Activated naive CD8-positive, alpha-beta T cell treated with anti-CD3 and anti-CD28 coated beads for 36 hours (primary cell): ENCODE results near the gene ATP5ME. TPM values are rescaled to one million over a fixed set of nuclear protein-coding genes. Genes with fewer than 3 reads are reported as not detected.

Experiments
- DNase-seq: peaks from one replicate; pipeline ENCODE4 v3.0.0; 2021
- H3K27ac Mint-ChIP-seq: one replicate; pipeline ENCODE4 v1.8.0; 2022; ENCODE audit warnings: mild to moderate bottlenecking, moderate library complexity, mixed read lengths
- H3K27me3 Mint-ChIP-seq: one replicate; pipeline ENCODE4 v1.8.0; 2022; ENCODE audit warnings: mild to moderate bottlenecking, mixed read lengths
- H3K36me3 Mint-ChIP-seq: one replicate; pipeline ENCODE4 v1.8.0; 2021; ENCODE audit warnings: mild to moderate bottlenecking, mixed read lengths
- H3K4me1 Mint-ChIP-seq: one replicate; pipeline ENCODE4 v1.8.0; 2021; ENCODE audit warnings: mixed read lengths
- H3K4me3 Mint-ChIP-seq: one replicate; pipeline ENCODE4 v1.8.0; 2022; ENCODE audit warnings: mild to moderate bottlenecking, moderate library complexity, mixed read lengths
- H3K9me3 Mint-ChIP-seq: one replicate; pipeline ENCODE4 v1.8.0; 2022; ENCODE audit warnings: mixed read lengths
- total RNA-seq, 2 experiments: library from RNA; stranded (reverse); gene quantifications; one replicate each; pipeline ENCODE4 v1.2.3, GENCODE V29; 2021

ATP5ME gene
- total RNA-seq, 2 experiments from 2014 or later, result 284 to 287 TPM

DNA sequence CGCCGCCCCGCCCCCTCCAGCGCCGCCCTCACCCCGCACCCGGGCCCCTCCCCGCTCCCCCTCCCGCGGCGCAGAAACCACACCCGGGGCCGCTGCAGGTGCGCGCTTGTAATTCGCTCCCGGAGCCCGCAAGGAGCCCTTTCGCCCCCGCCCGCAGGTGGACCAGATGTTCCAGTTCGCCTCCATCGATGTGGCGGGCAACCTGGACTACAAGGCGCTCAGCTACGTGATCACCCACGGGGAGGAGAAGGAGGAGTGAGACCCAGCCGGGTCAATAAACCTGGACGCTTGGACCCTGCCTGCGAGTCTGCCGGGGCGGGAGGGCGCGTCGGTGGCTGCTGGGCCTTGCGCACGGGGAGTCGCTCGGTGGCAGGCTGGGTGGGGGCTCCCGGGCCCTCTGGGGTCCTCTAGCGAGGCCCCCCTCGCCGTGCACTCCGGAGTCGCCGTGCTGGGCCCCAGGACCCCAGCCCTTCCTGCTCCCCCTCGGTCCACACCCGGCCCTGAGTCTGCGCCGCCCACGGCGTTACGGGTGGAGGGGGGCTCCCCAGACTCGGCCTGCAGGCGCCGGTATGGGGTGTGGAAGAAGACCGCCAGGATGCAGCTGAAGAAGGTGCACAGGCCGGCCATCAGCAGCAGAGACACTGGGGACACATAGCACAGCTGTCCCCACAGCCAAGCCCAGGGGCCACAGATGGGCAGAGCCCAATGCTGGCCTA, 7.8 kb upstream of the ATP5ME start:
- Mint-ChIP-seq H3K9me3 (no peaks in the 10 kb centered on the region), H3K36me3 (no peaks in the 10 kb centered on the region), H3K27me3 (peaks cover 3% of the 10 kb centered on the region), H3K27ac (no peak overlapping the region), H3K4me3 (peak overlapping the region; percentile 48), H3K4me1 (no peaks in the 10 kb centered on the region)
- peak; percentile 62 for DNase-seq

DNA sequence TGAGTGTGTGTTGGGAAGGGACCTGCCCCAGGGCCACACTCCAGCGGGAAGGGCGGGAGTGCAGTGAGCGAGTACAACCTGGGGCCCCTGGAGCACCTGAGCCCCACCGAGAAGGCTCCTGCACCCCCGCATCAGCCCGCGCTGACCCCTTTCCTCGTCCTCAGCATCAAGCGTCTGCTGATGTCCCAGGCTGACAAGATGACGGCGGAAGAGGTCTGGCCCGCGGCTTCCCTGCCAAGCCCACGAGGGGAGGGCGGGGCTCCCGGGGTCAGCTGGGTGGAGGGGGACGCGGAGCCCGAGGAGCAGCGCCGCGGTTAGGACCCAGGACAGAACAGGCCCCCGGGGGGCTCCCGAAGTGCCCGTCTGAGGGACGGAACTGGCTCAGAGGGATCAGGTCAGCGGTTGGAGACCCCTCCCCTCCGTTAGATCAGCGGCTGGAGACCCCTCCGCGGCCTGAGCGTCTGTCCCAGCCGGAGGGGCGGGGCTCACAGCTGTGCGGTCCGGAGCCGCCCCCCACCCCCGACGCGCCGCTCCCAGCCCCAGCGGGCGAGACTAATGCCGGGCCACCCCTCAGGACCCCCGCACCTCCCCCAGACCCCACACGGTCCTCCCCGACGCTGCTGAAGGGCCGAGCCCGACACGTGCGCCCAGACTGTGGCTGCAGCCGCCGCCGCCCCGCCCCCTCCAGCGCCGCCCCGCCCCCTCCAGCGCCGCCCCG, 7.0 kb upstream of the ATP5ME start:
- H3K27me3 Mint-ChIP-seq, result peaks cover 3% of the 10 kb centered on the region
- H3K4me3 Mint-ChIP-seq, result peak overlapping the region; percentile 65
- H3K27ac Mint-ChIP-seq, result peak overlapping the region; percentile 65
- peaks cover 2% of the 10 kb centered on the region for H3K4me1 Mint-ChIP-seq
- peak; percentile 79 for DNase-seq
- H3K9me3 Mint-ChIP-seq, result no peaks in the 10 kb centered on the region
- H3K36me3 Mint-ChIP-seq, result peaks cover under 1% of the 10 kb centered on the region

DNA sequence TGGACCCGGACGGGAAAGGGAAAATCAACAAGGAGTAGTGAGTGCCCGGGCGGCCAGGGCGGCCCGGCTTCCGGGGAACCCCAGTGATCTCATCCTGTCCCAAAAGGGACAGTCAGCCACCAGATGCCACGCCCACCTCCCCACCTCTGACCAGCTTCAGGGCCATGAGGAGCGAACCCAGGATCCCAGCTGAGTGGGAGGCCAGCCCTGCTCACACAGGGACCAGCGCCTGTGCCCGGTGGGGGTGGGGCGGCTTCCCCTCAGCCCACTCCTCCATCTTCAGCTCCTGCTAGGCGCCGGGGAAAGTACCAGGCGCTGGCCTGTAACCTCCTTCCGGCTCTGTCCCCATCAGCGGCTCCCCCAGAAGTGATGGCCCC, 6.5 kb upstream of the ATP5ME start:
- H3K27me3 Mint-ChIP-seq, result peaks cover 3% of the 10 kb centered on the region
- peaks cover 4% of the 10 kb centered on the region for H3K36me3 Mint-ChIP-seq
- no peaks in the 10 kb centered on the region for H3K9me3 Mint-ChIP-seq
- peak overlapping the region; percentile 65 for H3K27ac Mint-ChIP-seq
- no peak for DNase-seq
- peak overlapping the region; percentile 65 for H3K4me3 Mint-ChIP-seq
- H3K4me1 Mint-ChIP-seq, result peaks cover 6% of the 10 kb centered on the region

DNA sequence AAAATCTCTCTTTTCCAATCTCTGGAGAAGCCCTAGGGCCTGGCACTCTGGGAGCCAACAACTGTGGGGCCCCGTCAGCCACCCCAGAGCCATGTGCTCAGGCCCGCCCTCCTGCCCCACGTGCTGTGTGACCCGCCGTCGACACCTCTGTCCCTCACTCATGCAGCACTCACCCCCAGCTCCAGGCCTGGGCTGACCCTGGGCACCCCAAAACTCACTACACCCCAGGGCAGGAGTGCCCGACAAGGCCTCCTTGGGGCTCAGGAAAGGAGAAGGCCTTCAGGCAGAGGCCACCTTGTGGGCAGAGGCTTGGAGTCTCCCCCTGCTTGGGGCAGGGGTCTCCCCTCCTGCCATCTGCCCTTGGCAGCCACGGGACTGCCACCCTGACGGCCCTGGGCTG, 6.0 kb upstream of the ATP5ME start:
- no peak for DNase-seq
- Mint-ChIP-seq H3K9me3 (no peaks in the 10 kb centered on the region), H3K4me3 (peak overlapping the region; percentile 65), H3K36me3 (peaks cover 4% of the 10 kb centered on the region), H3K4me1 (peaks cover 9% of the 10 kb centered on the region), H3K27me3 (peaks cover 3% of the 10 kb centered on the region), H3K27ac (no peak overlapping the region)

DNA sequence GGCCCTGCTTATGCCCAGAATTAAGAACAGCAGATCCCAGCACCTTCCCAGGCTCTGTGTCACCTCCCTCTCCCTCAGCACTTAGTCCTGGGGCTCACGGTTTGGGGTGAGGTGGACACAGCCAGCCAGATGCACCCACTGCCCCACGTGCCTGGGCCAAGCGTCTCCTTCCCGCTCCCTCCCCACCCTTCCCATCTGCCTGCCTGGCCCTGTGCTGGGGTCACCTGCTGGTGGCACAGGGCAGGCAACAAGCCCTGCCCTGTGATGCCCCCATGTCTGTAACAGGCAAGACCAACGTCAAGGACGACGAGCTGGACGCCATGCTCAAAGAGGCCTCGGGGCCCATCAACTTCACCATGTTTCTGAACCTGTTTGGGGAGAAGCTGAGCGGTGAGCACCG, 5.6 kb upstream of the ATP5ME start:
- no peak overlapping the region for H3K27ac Mint-ChIP-seq
- peaks cover 4% of the 10 kb centered on the region for H3K36me3 Mint-ChIP-seq
- peaks cover 3% of the 10 kb centered on the region for H3K27me3 Mint-ChIP-seq
- no peaks in the 10 kb centered on the region for H3K9me3 Mint-ChIP-seq
- H3K4me3 Mint-ChIP-seq, result no peak overlapping the region
- peaks cover 9% of the 10 kb centered on the region for H3K4me1 Mint-ChIP-seq
- DNase-seq, result no peak

DNA sequence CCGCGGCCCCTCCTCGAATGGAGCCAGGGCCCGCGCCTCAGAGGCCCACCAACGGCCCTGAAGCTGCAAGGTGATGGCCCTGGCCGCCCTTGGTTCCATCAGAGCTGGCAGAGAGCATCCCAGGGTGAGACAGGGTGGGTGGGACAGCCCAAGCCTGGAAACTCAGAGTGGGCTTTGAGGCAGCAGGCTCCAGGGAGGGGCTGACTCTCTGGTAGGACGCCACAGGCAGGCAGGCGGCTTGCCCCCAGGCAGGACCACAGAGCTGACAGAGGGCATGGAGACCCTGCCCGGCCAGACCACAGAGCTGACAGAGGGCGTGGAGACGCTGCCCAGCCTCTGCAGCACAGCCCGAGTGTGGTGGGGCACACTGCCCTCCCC, 5.0 kb upstream of the ATP5ME start:
- no peak overlapping the region for H3K27ac Mint-ChIP-seq
- no peaks in the 10 kb centered on the region for H3K9me3 Mint-ChIP-seq
- no peaks in the 10 kb centered on the region for H3K27me3 Mint-ChIP-seq
- no peak for DNase-seq
- no peak overlapping the region for H3K4me3 Mint-ChIP-seq
- H3K4me1 Mint-ChIP-seq, result peaks cover 9% of the 10 kb centered on the region
- peaks cover 4% of the 10 kb centered on the region for H3K36me3 Mint-ChIP-seq

DNA sequence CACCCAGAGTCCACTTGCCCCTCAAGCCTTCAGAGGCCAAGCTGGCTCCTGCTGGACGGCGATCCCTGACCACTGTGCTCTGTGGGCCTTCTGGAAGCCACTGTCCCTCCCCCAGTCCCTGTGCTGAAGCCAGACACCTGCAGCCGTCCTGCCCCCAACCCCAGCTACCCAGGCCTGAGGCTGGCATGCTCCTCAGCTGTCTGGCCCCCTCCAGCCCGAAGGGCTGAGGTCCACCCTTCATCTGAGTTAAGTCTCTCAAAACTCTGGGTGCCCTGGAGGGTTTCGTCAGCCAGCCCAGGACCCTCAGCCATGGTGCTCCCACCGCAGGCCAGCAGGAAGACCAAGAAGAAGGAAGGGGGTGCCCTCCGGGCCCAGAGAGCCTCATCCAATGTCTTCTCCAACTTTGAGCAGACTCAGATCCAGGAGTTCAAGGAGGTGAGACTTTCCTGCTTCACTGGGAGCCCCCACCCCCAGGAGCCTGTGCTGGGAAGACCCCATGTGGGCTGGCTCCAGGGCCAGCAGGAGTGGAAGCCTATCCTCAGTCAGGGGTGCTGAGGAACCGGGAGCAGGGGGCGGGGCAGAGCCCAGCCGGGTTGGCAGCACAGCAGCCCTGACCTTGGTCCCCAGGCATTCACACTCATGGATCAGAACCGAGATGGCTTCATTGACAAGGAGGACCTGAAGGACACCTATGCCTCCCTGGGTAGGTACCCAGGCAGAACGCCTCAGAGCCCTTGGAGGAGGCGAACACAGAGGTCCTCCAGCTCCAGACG, 4.4 kb upstream of the ATP5ME start:
- no peaks in the 10 kb centered on the region for H3K27me3 Mint-ChIP-seq
- no peaks in the 10 kb centered on the region for H3K9me3 Mint-ChIP-seq
- no peak overlapping the region for H3K4me3 Mint-ChIP-seq
- no peak for DNase-seq
- peaks cover 4% of the 10 kb centered on the region for H3K36me3 Mint-ChIP-seq
- H3K27ac Mint-ChIP-seq, result no peak overlapping the region
- H3K4me1 Mint-ChIP-seq, result peaks cover 9% of the 10 kb centered on the region

DNA sequence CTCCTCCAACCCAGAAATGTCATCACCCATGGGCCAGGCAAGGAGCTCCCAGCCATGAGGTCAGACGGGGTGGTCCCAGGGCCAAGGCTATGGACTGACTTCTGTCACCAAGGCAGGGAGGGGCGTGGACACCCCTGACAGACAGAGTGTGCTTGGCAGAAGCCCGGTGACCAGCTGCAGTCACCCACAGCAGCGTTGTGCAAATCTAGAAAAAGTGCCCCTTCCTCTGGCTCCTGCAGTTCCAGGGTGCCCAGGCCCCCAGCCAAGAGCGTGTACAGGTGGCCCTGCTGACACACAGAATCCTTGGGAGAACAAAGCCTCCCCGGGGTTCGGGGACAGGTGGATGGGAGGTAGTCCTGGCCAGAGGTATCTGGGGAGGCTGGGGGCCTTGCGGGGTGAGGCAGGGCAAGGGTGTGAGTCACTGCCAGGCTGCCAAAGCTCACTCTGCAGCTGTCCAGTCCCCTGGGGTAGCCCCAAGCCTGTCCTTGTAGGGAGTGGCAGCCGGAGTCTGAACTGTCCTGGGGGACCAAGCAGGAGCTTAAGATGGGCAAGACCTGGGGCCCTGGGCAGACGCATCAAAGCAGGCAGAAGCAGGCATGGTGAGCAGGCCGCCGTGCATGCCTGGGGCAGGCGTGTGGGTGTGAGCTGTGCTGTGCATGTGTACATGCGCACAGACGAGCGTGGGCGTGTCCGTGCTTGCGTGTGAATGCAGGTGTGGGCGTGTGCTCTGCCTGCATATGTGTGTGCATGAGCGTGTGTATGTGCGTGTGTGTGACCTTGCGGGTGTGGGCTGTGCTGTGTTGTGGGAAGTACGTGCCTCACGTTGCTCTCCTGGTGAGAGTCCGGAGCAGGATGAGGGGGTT, 3.6 kb upstream of the ATP5ME start:
- H3K9me3 Mint-ChIP-seq, result no peaks in the 10 kb centered on the region
- no peaks in the 10 kb centered on the region for H3K27me3 Mint-ChIP-seq
- peaks cover 13% of the 10 kb centered on the region for H3K36me3 Mint-ChIP-seq
- no peak overlapping the region for H3K4me3 Mint-ChIP-seq
- H3K27ac Mint-ChIP-seq, result peak overlapping the region; percentile 48
- H3K4me1 Mint-ChIP-seq, result peaks cover 15% of the 10 kb centered on the region
- no peak for DNase-seq

DNA sequence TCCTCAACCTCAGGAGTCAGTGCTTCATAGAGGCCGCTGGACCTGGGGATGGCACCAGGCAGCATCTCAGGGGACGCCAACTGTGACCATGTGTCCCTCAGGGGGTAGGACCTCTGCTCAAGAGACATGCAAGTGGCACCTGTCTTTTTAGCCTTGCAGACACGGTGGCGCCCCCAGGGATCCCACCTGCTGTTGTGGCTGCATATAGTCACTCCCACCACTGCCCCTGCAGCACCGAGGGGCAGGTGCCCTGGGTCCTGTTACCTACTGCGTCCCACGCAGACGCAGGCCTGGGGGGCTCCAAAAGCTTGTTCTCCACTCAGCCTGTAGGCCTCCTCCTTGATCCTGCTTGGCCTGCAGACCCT, 2.8 kb upstream of the ATP5ME start:
- Mint-ChIP-seq H3K27me3 (no peaks in the 10 kb centered on the region), H3K9me3 (no peaks in the 10 kb centered on the region), H3K27ac (no peak overlapping the region), H3K4me1 (peaks cover 16% of the 10 kb centered on the region), H3K4me3 (no peak overlapping the region), H3K36me3 (peaks cover 17% of the 10 kb centered on the region)
- DNase-seq, result no peak

DNA sequence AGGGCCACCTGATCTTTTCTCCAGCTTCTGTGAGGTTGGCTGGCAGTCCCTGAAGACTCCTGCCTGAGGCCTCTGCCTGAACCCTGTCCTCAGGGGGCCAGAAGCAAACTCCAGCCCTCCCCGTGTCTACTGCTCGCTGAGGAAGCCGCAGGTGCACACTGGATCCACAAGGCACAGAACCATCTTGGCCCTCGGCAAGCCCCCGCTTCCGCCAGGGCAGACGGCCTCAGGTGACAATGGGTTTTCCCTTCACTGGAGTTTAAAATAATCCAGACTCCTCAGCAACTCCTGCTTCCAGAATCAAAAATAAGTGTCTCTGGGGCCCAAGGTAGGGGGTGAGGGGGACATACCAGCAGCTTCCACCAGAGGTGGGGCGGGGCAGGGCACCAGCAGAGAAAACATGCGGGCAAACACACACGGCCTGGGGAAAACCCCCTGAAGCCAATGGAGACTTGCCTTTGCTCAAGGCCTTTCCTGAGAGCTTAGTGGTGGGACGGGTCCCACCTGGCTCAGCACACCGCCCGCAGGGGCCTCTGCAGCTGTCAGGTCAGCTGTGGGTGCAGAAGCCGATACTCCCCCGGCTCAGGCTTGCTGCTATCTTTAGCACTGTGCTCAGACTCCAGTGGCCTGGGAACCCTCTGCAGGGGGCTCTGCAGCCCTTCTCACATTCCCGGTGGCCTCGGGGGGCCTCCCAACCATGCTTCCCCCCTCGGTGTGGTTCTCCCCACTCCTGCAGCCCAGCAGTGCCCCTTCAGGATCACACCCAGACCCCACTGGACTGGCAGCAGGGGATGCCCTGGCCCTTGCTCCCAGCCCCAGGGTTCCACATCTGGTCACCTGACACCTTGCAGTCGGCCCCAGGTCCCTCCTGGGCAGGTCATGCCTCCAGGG, 2.1 kb upstream of the ATP5ME start:
- peaks cover 17% of the 10 kb centered on the region for H3K36me3 Mint-ChIP-seq
- H3K9me3 Mint-ChIP-seq, result no peaks in the 10 kb centered on the region
- H3K27me3 Mint-ChIP-seq, result no peaks in the 10 kb centered on the region
- peak overlapping the region; percentile 85 for H3K4me3 Mint-ChIP-seq
- peak overlapping the region; percentile 56 for H3K27ac Mint-ChIP-seq
- DNase-seq, result no peak
- peaks cover 16% of the 10 kb centered on the region for H3K4me1 Mint-ChIP-seq

DNA sequence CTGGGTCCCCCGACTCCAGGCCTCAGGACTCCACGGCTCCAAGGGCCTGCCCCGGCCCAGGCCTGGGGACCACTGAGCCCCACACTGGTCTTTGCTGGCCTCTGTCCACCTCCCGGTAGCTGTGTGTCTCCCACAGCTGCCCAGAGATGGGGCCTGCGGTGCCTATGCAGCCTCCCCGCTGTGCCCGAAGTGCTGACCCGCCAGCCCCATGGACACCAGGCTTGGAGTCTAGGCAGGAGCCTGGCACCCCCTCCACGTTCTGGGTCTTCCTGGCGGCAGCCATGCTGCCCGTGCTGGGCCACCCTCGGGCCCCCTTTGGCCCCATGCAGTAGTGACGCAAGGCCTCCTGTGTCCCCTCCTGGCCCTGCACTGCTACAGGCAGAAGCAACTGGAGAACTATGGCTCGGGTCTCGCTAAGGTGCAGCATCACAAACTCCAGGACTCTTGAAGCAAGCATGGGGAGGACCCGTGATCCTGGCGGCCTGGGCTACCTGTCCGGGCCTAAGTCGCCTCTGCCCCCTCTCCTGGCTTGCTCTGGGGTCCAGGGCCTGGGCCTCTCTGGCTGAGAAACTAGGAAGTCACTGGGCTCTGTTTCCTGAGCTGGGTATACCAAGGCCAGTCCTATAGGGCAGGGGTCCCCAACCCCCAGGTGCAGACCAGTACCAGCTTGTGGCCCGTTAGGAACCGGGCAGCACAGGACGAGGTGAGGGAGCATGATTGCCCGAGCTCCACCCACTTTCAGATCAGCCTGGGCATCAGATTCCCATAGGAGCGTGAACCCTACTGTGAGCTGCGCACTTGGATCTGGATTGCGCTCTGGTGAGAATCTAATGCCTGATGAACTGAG, 1.2 kb upstream of the ATP5ME start:
- H3K36me3 Mint-ChIP-seq, result peaks cover 22% of the 10 kb centered on the region
- H3K9me3 Mint-ChIP-seq, result no peaks in the 10 kb centered on the region
- H3K4me1 Mint-ChIP-seq, result peaks cover 16% of the 10 kb centered on the region
- no peaks in the 10 kb centered on the region for H3K27me3 Mint-ChIP-seq
- H3K4me3 Mint-ChIP-seq, result peak overlapping the region; percentile 85
- peak; percentile 40 for DNase-seq
- H3K27ac Mint-ChIP-seq, result peak overlapping the region; percentile 83

DNA sequence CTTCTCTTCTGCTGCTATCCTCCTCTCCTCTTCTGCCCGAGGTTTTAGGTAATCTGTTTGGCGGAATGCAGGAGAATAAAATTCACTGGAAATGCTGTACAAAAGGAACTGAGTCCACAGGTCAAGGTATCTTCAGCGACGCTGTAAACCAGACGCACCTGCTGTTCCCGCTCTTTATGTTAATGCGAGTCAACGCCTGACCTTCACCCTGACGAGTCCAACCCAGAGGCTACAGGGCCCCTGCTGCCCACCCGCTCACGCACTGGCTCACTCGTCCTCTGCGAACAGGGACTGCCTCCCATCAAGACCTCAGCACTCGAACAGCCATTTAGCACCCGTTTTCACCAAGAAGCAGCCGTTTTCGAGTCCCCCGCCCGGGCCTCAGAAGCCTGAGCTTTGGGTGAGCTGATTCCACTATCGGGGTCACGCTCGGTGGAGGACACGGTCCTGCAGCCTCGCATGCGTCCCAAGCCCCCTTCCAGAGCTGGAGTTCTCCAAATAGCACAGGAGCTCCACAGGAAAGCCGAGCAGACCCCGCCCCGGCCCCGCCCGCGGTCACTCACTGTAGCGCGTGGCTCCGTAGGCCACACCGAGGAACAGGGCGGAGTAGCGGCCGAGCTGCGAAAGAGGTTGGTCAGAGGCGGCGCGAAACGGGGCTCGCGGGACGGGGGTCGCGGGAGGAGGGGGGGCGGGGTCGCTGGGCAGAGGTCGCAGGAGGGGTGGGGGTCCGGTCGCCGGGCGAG, 556 bp downstream of the ATP5ME start:
- Mint-ChIP-seq H3K4me1 (peaks cover 16% of the 10 kb centered on the region), H3K27ac (peak overlapping the region; percentile 83), H3K36me3 (peaks cover 22% of the 10 kb centered on the region), H3K4me3 (peak overlapping the region; percentile 92), H3K27me3 (no peaks in the 10 kb centered on the region), H3K9me3 (no peaks in the 10 kb centered on the region)
- DNase-seq, result no peak

DNA sequence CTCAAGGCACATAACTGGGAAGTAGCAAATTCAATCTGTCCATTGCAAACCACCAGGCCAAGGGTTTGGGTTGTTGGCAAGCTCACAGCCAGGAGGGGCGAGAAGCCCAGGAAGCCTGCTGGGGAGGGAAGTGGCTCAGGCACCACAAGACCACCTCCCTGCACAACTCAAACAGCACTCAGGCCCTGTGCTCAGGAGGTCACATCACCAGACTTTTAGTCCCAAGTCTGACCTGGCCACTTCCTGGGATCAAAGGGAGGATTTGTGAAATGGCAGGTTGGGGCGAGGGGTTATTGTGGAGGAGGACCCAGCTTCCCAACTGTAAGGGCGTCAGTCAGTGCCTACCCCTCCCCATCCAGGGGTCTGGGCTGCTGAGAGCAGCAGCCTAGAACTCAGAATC, 2.3 kb downstream of the ATP5ME start:
- H3K4me3 Mint-ChIP-seq, result no peak overlapping the region
- no peak for DNase-seq
- H3K36me3 Mint-ChIP-seq, result peaks cover 22% of the 10 kb centered on the region
- H3K27me3 Mint-ChIP-seq, result no peaks in the 10 kb centered on the region
- no peak overlapping the region for H3K27ac Mint-ChIP-seq
- H3K9me3 Mint-ChIP-seq, result no peaks in the 10 kb centered on the region
- H3K4me1 Mint-ChIP-seq, result peaks cover 16% of the 10 kb centered on the region
